ENCODE data around the gene USP36. TPM values are rescaled to one million over a fixed set of nuclear protein-coding genes. Genes with fewer than 3 reads are reported as not detected.

The USP36 gene
- total RNA-seq, 1 experiment from 2014 or later: 74.0 TPM

- POLR2A ChIA-PET: no interaction called here
- H3K36me3 Mint-ChIP-seq: peaks cover 68% of the 10 kb centered on the region
Measured at GRCh38 chr17:78797213-78797612, 43.4 kb downstream of the USP36 start.

More at GRCh38 chr17:78797213-78797612, 43.4 kb downstream of the USP36 start:
- CTCF ChIA-PET: interaction anchor here (1.1 to 1.4 kb wide), 2 partner anchors 12 to 300 kb away, joined by 3 read pairs; no protein-coding TSS in a partner anchor
- Mint-ChIP-seq H3K4me3 (no peak overlapping the region), H3K27ac (no peak overlapping the region), H3K27me3 (ENCODE audit: low read depth) (no peaks in the 10 kb centered on the region), H3K4me1 (no peaks in the 10 kb centered on the region), H3K9me3 (no peaks in the 10 kb centered on the region)
- no peak for DNase-seq (ENCODE audit: low spot score)
- TF ChIP-seq NFYB (CRISPR knock-in tag; conservative IDR thresholded peaks at IDR 0.05; ENCODE audit: low read depth) (no peak), ZNF532 (CRISPR knock-in tag; IDR thresholded peaks at IDR 0.05; ENCODE audit: borderline replicate concordance) (no peak), E2F4 (CRISPR knock-in tag; IDR thresholded peaks at IDR 0.05; ENCODE audit: borderline replicate concordance, low read depth) (no peak), CDX4 (CRISPR knock-in tag; IDR thresholded peaks at IDR 0.05; ENCODE audit: borderline replicate concordance) (no peak), RELA (CRISPR knock-in tag; IDR thresholded peaks at IDR 0.05; ENCODE audit: borderline replicate concordance) (no peak), SOX15 (CRISPR knock-in tag; IDR thresholded peaks at IDR 0.05) (no peak), E2F1 (CRISPR knock-in tag; IDR thresholded peaks at IDR 0.05) (no peak), AR (CRISPR knock-in tag; IDR thresholded peaks at IDR 0.05) (no peak), PRDM15 (CRISPR knock-in tag; IDR thresholded peaks at IDR 0.05) (no peak), IRF2 (CRISPR knock-in tag; IDR thresholded peaks at IDR 0.05; ENCODE audit: borderline replicate concordance, low read depth) (no peak), PRRX2 (CRISPR knock-in tag; IDR thresholded peaks at IDR 0.05) (no peak)
- no peak for ATAC-seq
